ENCODE results near the gene EXOSC5. TPM values are rescaled to one million over a fixed set of nuclear protein-coding genes. Genes with fewer than 3 reads are reported as not detected.
"Not testable (repeated sequence)": the region's sequence is repeated elsewhere in the genome, so short reads cannot be mapped to it uniquely, and the experiment has no call there.

The EXOSC5 gene
- total RNA-seq, 1 experiment from 2014 or later: 43.1 TPM

GRCh38 chr19:41373993-41374392, 23.2 kb downstream of the EXOSC5 start:
- Histone ChIP-seq H3K27ac (ENCODE audit: low read depth, low read length, poor library complexity, severe bottlenecking) (no peak overlapping the region), H3K27me3 (replicated peaks; ENCODE audit: insufficient read depth, low read depth, low read length, poor library complexity) (no peaks in the 10 kb centered on the region), H3K4me3 (ENCODE audit: low read depth, low read length, poor library complexity, severe bottlenecking) (no peak overlapping the region), H3K4me1 (ENCODE audit: insufficient read depth, low read length, poor library complexity, severe bottlenecking) (peaks cover 10% of the 10 kb centered on the region), H3K36me3 (ENCODE audit: insufficient read depth, low read length, poor library complexity, severe bottlenecking) (no peaks in the 10 kb centered on the region), H3K9me3 (ENCODE audit: low read depth, low read length, poor library complexity, severe bottlenecking) (no peaks in the 10 kb centered on the region)
- DNase-seq (ENCODE audit: low spot score): peak; percentile 96
- TF ChIP-seq CTCF (conservative IDR thresholded peaks at IDR 0.05; ENCODE audit: low read depth, low read length) (no peak), EZH2 (IDR thresholded peaks at IDR 0.05; ENCODE audit: borderline replicate concordance, low read depth, low read length, poor library complexity, severe bottlenecking) (no peak)
- ChIA-PET POLR2A (ENCODE audit: low non-redundant PET) (no interaction called here), CTCF (no interaction called here)
- no TSS peak for BruUV-seq (replicated peaks)
- intact Hi-C loops (cut with micrococcal nuclease; ENCODE audit: unreplicated experiment): no loop called here

- peaks cover 10% of the 10 kb centered on the region for H3K4me1 ChIP-seq (ENCODE audit: insufficient read depth, low read length, poor library complexity, severe bottlenecking)
- H3K27ac ChIP-seq (ENCODE audit: low read depth, low read length, poor library complexity, severe bottlenecking): no peak overlapping the region
- CTCF ChIA-PET: no interaction called here
- H3K9me3 ChIP-seq (ENCODE audit: low read depth, low read length, poor library complexity, severe bottlenecking): no peaks in the 10 kb centered on the region
- no TSS peak for BruUV-seq (replicated peaks)
- no peaks in the 10 kb centered on the region for H3K27me3 ChIP-seq (replicated peaks; ENCODE audit: insufficient read depth, low read depth, low read length, poor library complexity)
- H3K36me3 ChIP-seq (ENCODE audit: insufficient read depth, low read length, poor library complexity, severe bottlenecking): no peaks in the 10 kb centered on the region
- H3K4me3 ChIP-seq (ENCODE audit: low read depth, low read length, poor library complexity, severe bottlenecking): no peak overlapping the region
- no peak for DNase-seq (ENCODE audit: low spot score)
- POLR2A ChIA-PET (ENCODE audit: low non-redundant PET): no interaction called here
- intact Hi-C loops (cut with micrococcal nuclease; ENCODE audit: unreplicated experiment): no loop called here
- TF ChIP-seq EZH2 (IDR thresholded peaks at IDR 0.05; ENCODE audit: borderline replicate concordance, low read depth, low read length, poor library complexity, severe bottlenecking) (no peak), CTCF (conservative IDR thresholded peaks at IDR 0.05; ENCODE audit: low read depth, low read length) (no peak)
Measured at GRCh38 chr19:41372501-41372900, 24.7 kb downstream of the EXOSC5 start.

GRCh38 chr19:41371541-41371940, 25.6 kb downstream of the EXOSC5 start:
- POLR2A ChIA-PET (ENCODE audit: low non-redundant PET): no interaction called here
- no peak overlapping the region for H3K27ac ChIP-seq (ENCODE audit: low read depth, low read length, poor library complexity, severe bottlenecking)
- no peaks in the 10 kb centered on the region for H3K9me3 ChIP-seq (ENCODE audit: low read depth, low read length, poor library complexity, severe bottlenecking)
- H3K36me3 ChIP-seq (ENCODE audit: insufficient read depth, low read length, poor library complexity, severe bottlenecking): no peaks in the 10 kb centered on the region
- CTCF ChIA-PET: no interaction called here
- no peaks in the 10 kb centered on the region for H3K27me3 ChIP-seq (replicated peaks; ENCODE audit: insufficient read depth, low read depth, low read length, poor library complexity)
- no TSS peak for BruUV-seq (replicated peaks)
- no peak overlapping the region for H3K4me3 ChIP-seq (ENCODE audit: low read depth, low read length, poor library complexity, severe bottlenecking)
- DNase-seq (ENCODE audit: low spot score): no peak
- H3K4me1 ChIP-seq (ENCODE audit: insufficient read depth, low read length, poor library complexity, severe bottlenecking): peaks cover 10% of the 10 kb centered on the region
- TF ChIP-seq CTCF (conservative IDR thresholded peaks at IDR 0.05; ENCODE audit: low read depth, low read length): no peak
- no peak for TF ChIP-seq EZH2 (IDR thresholded peaks at IDR 0.05; ENCODE audit: borderline replicate concordance, low read depth, low read length, poor library complexity, severe bottlenecking)
- intact Hi-C loops (cut with micrococcal nuclease; ENCODE audit: unreplicated experiment): no loop called here

GRCh38 chr19:41371119-41371518, 26.0 kb downstream of the EXOSC5 start:
- peaks cover 10% of the 10 kb centered on the region for H3K4me1 ChIP-seq (ENCODE audit: insufficient read depth, low read length, poor library complexity, severe bottlenecking)
- intact Hi-C loops (cut with micrococcal nuclease; ENCODE audit: unreplicated experiment); H3K36me3 ChIP-seq (ENCODE audit: insufficient read depth, low read length, poor library complexity, severe bottlenecking); H3K4me3 ChIP-seq (ENCODE audit: low read depth, low read length, poor library complexity, severe bottlenecking); CTCF ChIA-PET; POLR2A ChIA-PET (ENCODE audit: low non-redundant PET); H3K27me3 ChIP-seq (replicated peaks; ENCODE audit: insufficient read depth, low read depth, low read length, poor library complexity); BruUV-seq (replicated peaks); DNase-seq (ENCODE audit: low spot score); H3K9me3 ChIP-seq (ENCODE audit: low read depth, low read length, poor library complexity, severe bottlenecking); H3K27ac ChIP-seq (ENCODE audit: low read depth, low read length, poor library complexity, severe bottlenecking): not testable (repeated sequence)
